Loucy (cell line): ENCODE measurements around the gene PSMC3IP.
"Not testable (repeated sequence)": the region's sequence is repeated elsewhere in the genome, so short reads cannot be mapped to it uniquely, and the experiment has no call there.

Experiments
- H2AFZ ChIP-seq: fragments of 200-600 bp; sonication (generic); 2 replicates; pipeline ENCODE4 v1.6.0; 2016; ENCODE audit warnings: antibody characterized with exemption, mild to moderate bottlenecking, low read length, moderate library complexity
- H3F3A ChIP-seq: fragments of 200-600 bp; 2 replicates; pipeline ENCODE4 v1.6.0; 2016; ENCODE audit warnings: antibody characterized with exemption, low read depth, mild to moderate bottlenecking
- H3K27me3 ChIP-seq: fragments of 200-600 bp; sonication (generic); 2 replicates; pipeline ENCODE4 v1.6.1; 2014; ENCODE audit warnings: low read length, mild to moderate bottlenecking; ENCODE audit not compliant: insufficient read depth, poor library complexity, severe bottlenecking
- H3K36me3 ChIP-seq: fragments of 200-600 bp; sonication (generic); 2 replicates; pipeline ENCODE4 v1.6.1; 2016; ENCODE audit warnings: low read length; ENCODE audit not compliant: insufficient read depth
- H3K4me1 ChIP-seq: fragments of 200-600 bp; sonication (generic); 2 replicates; pipeline ENCODE4 v1.5.1; 2014; ENCODE audit warnings: low read length, mild to moderate bottlenecking; ENCODE audit not compliant: insufficient read depth, poor library complexity, severe bottlenecking
- H3K4me2 ChIP-seq: fragments of 200-600 bp; sonication (generic); 2 replicates; pipeline ENCODE4 v1.6.0; 2014; ENCODE audit warnings: antibody characterized with exemption, low read length, low read depth, mild to moderate bottlenecking; ENCODE audit not compliant: poor library complexity, severe bottlenecking
- H3K4me3 ChIP-seq: fragments of 200-600 bp; sonication (generic); 2 replicates; pipeline ENCODE4 v1.5.1; 2014; ENCODE audit warnings: low read length, mild to moderate bottlenecking, mixed read lengths; ENCODE audit not compliant: poor library complexity, severe bottlenecking
- H3K79me2 ChIP-seq: fragments of 200-600 bp; sonication (generic); 2 replicates; pipeline ENCODE4 v1.6.1; 2014; ENCODE audit warnings: low read length; ENCODE audit not compliant: insufficient read depth
- H3K9ac ChIP-seq: fragments of 200-600 bp; sonication (generic); 2 replicates; pipeline ENCODE4 v1.6.0; 2014; ENCODE audit warnings: mild to moderate bottlenecking, low read depth, low read length, moderate library complexity; ENCODE audit not compliant: poor library complexity, severe bottlenecking
- H3K9me2 ChIP-seq: fragments of 200-600 bp; sonication (generic); replicated peaks from 2 replicates; pipeline ENCODE4 v1.6.1; 2016; ENCODE audit warnings: low read depth, low read length, mixed read lengths
- H3K9me3 ChIP-seq: fragments of 200-600 bp; sonication (generic); 2 replicates; pipeline ENCODE4 v1.6.1; 2014; ENCODE audit warnings: mild to moderate bottlenecking, antibody characterized with exemption, low read length, low read depth; ENCODE audit not compliant: insufficient read depth
- H4K20me1 ChIP-seq: fragments of 200-600 bp; sonication (generic); 2 replicates; pipeline ENCODE4 v1.6.0; 2014; ENCODE audit warnings: antibody characterized with exemption, low read length, mild to moderate bottlenecking; ENCODE audit not compliant: insufficient read depth, poor library complexity, severe bottlenecking
- CTCF ChIP-seq: fragments of 200-600 bp; sonication (generic); conservative IDR thresholded peaks from 2 replicates; pipeline ENCODE4 v1.5.1; 2014; ENCODE audit warnings: mild to moderate bottlenecking, antibody characterized with exemption, low read length
- EZH2phosphoT487 ChIP-seq: fragments of 200-600 bp; IDR thresholded peaks from 2 replicates; pipeline ENCODE4 v1.6.1; 2018; ENCODE audit warnings: antibody characterized with exemption, mild to moderate bottlenecking, moderate library complexity, borderline replicate concordance

PSMC3IP gene

GRCh38 chr17:42548070-42548837, 29.3 kb downstream of the PSMC3IP start:
- Histone ChIP-seq H4K20me1 (peaks cover 5% of the 10 kb centered on the region), H3K9ac (no peak overlapping the region), H2AFZ (no peak overlapping the region), H3K36me3 (no peaks in the 10 kb centered on the region; the same call in 1 of the 2 replicates), H3K9me2 (no peaks in the 10 kb centered on the region), H3F3A (no peaks in the 10 kb centered on the region), H3K27me3 (no peaks in the 10 kb centered on the region), H3K79me2 (peaks cover 5% of the 10 kb centered on the region; the same call in 1 of the 2 replicates), H3K4me3 (no peak overlapping the region), H3K4me2 (no peak overlapping the region), H3K9me3 (no peaks in the 10 kb centered on the region), H3K4me1 (peaks cover 2% of the 10 kb centered on the region)
- TF ChIP-seq EZH2phosphoT487 (no peak), CTCF (no peak)

- Histone ChIP-seq H3K79me2 (no peaks in the 10 kb centered on the region; the same call in 1 of the 2 replicates), H3F3A (no peaks in the 10 kb centered on the region), H3K4me2 (no peak overlapping the region), H3K4me1 (no peaks in the 10 kb centered on the region), H2AFZ (no peak overlapping the region), H4K20me1 (peaks cover 3% of the 10 kb centered on the region), H3K9me3 (no peaks in the 10 kb centered on the region), H3K9me2 (no peaks in the 10 kb centered on the region), H3K36me3 (no peaks in the 10 kb centered on the region; the same call in 1 of the 2 replicates), H3K27me3 (no peaks in the 10 kb centered on the region), H3K9ac (no peak overlapping the region), H3K4me3 (no peak overlapping the region)
- TF ChIP-seq EZH2phosphoT487, result no peak
- TF ChIP-seq CTCF, result no peak
These were observed 29.8 kb downstream of the PSMC3IP start for GRCh38 chr17:42547698-42548069.

- Histone ChIP-seq H3K79me2 (no peaks in the 10 kb centered on the region; the same call in 1 of the 2 replicates), H3K9me2 (no peaks in the 10 kb centered on the region), H2AFZ (no peak overlapping the region), H3K9me3 (no peaks in the 10 kb centered on the region), H3K4me2 (no peak overlapping the region), H3K27me3 (no peaks in the 10 kb centered on the region), H3K9ac (no peak overlapping the region), H3K4me3 (no peak overlapping the region), H3K4me1 (no peaks in the 10 kb centered on the region), H4K20me1 (peaks cover 3% of the 10 kb centered on the region), H3K36me3 (no peaks in the 10 kb centered on the region; the same call in 1 of the 2 replicates), H3F3A (no peaks in the 10 kb centered on the region)
- TF ChIP-seq EZH2phosphoT487 (no peak), CTCF (no peak)
These were observed 30.5 kb downstream of the PSMC3IP start for GRCh38 chr17:42547001-42547461.

GRCh38 chr17:42545755-42546505, 31.6 kb downstream of the PSMC3IP start:
- H3K36me3 ChIP-seq, H3K4me1 ChIP-seq, H2AFZ ChIP-seq, H3K9me2 ChIP-seq, H3K4me3 ChIP-seq, H4K20me1 ChIP-seq, H3F3A ChIP-seq, H3K9me3 ChIP-seq, H3K4me2 ChIP-seq, H3K79me2 ChIP-seq, H3K27me3 ChIP-seq, H3K9ac ChIP-seq: not testable (repeated sequence)
